Measurements from ENCODE around the gene PEF1.

Gene PEF1

DNA sequence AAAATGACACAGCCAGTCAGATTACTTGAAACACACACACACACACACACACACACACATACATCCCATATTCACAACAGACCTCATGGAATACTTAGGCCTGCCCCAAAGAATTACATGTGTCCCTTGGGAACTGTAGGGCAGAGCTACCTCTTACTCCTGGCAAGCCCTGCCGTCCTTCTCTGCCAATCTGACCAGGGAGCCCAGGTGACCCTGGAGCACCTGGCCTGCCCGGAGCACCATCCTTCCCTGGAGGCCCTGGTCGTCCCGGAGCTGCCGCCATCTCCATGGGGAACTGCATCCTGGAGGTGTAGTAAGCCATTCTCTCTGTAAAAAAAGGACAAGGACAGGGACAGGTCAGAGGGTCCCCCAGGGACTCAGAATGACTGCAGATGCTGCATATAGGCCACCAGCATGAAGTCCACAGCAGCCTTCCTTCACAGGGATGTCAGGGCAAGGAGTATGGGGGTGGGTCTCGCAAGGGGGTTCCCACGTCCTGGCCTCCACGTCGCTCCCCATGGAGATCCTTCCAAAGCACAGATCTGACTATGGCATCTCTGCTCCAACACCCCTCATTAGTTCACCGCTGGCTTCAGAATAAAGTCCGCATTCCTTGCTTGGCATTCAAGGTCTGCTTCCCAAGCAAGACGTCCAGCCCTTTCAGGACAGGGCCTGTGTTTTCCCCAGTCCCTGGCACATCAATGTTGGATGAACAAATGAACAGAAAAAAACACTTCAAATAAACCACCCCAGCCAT is 9.2 kb upstream of the PEF1 start:
- TF ChIP-seq, protein P1, sequence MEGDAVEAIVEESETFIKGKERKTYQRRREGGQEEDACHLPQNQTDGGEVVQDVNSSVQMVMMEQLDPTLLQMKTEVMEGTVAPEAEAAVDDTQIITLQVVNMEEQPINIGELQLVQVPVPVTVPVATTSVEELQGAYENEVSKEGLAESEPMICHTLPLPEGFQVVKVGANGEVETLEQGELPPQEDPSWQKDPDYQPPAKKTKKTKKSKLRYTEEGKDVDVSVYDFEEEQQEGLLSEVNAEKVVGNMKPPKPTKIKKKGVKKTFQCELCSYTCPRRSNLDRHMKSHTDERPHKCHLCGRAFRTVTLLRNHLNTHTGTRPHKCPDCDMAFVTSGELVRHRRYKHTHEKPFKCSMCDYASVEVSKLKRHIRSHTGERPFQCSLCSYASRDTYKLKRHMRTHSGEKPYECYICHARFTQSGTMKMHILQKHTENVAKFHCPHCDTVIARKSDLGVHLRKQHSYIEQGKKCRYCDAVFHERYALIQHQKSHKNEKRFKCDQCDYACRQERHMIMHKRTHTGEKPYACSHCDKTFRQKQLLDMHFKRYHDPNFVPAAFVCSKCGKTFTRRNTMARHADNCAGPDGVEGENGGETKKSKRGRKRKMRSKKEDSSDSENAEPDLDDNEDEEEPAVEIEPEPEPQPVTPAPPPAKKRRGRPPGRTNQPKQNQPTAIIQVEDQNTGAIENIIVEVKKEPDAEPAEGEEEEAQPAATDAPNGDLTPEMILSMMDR (IDR thresholded peaks at IDR 0.05; ENCODE audit: insufficient read depth, low read length, poor library complexity, severe bottlenecking) = no peak
- Histone ChIP-seq H3K4me3 (replicated peaks; ENCODE audit: low read depth, low read length) (no peak overlapping the region), H3K36me3 (ENCODE audit: control insufficient read depth, insufficient read depth, low read length) (no peaks in the 10 kb centered on the region), H3K27me3 (replicated peaks; ENCODE audit: control insufficient read depth, insufficient read depth, low read length) (no peaks in the 10 kb centered on the region)
- DNase-seq (ENCODE audit: extremely low read depth, insufficient read length) = no peak

DNA sequence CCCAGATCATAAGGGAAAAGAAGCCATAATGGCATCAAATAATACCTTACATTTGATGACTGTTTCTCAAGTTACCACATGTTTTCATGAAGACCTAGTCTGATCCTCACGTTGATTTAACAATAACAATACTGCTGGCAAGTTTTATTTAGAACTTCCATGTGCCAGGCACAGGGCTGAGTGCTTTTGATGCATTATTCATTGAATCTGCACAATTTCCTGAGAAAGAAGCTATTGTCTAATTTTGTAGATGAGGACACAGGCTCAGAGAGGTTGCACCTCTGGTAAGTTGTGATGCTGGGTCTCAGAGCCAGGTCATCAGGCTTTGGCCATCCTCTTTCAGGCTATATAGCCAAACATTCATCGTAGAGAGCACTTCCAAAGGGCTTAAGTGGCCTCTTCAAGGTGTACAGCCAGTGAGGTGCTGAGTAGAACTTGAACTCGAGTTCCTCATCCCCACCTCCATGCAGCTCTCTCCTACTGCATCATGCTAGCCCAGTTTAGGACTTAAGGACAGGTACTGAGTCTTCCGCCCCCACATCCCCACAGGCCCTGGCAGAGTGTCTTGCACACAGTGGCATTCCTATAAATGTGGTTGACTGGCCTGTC is 8.3 kb upstream of the PEF1 start:
- TF ChIP-seq, protein P1 (IDR thresholded peaks at IDR 0.05; ENCODE audit: insufficient read depth, low read length, poor library complexity, severe bottlenecking) = no peak
- no peak for DNase-seq (ENCODE audit: extremely low read depth, insufficient read length)
- H3K36me3 ChIP-seq (ENCODE audit: control insufficient read depth, insufficient read depth, low read length) = no peaks in the 10 kb centered on the region
- H3K27me3 ChIP-seq (replicated peaks; ENCODE audit: control insufficient read depth, insufficient read depth, low read length) = no peaks in the 10 kb centered on the region
- no peak overlapping the region for H3K4me3 ChIP-seq (replicated peaks; ENCODE audit: low read depth, low read length)

DNA sequence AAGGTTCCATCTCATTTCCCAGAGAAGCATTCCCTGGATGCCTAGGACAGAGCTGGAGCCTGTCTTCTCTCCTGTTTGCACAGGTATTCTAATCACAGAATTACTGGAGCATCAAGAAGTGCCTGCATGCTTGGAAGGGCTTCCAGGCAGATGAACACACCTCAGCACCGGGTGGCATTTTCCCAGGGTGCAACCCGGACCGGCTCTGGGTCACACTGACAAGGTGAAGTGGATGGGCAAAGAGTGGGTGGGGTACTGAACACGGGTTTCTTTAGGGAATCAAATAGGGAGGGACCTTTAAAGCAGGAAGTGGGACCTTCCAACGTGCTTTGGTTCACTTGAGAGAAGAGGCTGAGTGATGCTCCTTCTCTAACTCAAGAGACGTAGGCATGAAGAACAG is 7.1 kb upstream of the PEF1 start:
- TF ChIP-seq, protein P1 (IDR thresholded peaks at IDR 0.05; ENCODE audit: insufficient read depth, low read length, poor library complexity, severe bottlenecking) = no peak
- Histone ChIP-seq H3K36me3 (ENCODE audit: control insufficient read depth, insufficient read depth, low read length) (no peaks in the 10 kb centered on the region), H3K4me3 (replicated peaks; ENCODE audit: low read depth, low read length) (no peak overlapping the region), H3K27me3 (replicated peaks; ENCODE audit: control insufficient read depth, insufficient read depth, low read length) (no peaks in the 10 kb centered on the region)
- no peak for DNase-seq (ENCODE audit: extremely low read depth, insufficient read length)

DNA sequence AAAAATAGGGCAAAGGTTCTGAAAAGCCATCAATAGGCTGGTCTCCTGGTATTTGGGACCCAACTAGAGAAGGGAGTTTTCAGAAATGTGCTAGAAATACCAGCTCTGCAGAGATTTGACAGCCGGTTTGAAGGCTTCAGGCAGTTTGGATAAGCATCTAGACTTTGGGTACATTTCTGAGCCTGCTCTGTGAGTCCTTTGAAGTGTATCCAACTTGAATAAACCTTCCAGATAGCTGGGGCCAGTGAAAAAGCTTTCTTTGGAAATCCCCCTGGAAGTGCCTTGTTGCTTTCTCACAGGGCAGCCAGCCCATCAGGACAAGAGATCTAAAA is 6.4 kb upstream of the PEF1 start:
- TF ChIP-seq, protein P1 (IDR thresholded peaks at IDR 0.05; ENCODE audit: insufficient read depth, low read length, poor library complexity, severe bottlenecking) = no peak
- Histone ChIP-seq H3K4me3 (replicated peaks; ENCODE audit: low read depth, low read length) (no peak overlapping the region), H3K36me3 (ENCODE audit: control insufficient read depth, insufficient read depth, low read length) (no peaks in the 10 kb centered on the region), H3K27me3 (replicated peaks; ENCODE audit: control insufficient read depth, insufficient read depth, low read length) (no peaks in the 10 kb centered on the region)
- DNase-seq (ENCODE audit: extremely low read depth, insufficient read length) = no peak

DNA sequence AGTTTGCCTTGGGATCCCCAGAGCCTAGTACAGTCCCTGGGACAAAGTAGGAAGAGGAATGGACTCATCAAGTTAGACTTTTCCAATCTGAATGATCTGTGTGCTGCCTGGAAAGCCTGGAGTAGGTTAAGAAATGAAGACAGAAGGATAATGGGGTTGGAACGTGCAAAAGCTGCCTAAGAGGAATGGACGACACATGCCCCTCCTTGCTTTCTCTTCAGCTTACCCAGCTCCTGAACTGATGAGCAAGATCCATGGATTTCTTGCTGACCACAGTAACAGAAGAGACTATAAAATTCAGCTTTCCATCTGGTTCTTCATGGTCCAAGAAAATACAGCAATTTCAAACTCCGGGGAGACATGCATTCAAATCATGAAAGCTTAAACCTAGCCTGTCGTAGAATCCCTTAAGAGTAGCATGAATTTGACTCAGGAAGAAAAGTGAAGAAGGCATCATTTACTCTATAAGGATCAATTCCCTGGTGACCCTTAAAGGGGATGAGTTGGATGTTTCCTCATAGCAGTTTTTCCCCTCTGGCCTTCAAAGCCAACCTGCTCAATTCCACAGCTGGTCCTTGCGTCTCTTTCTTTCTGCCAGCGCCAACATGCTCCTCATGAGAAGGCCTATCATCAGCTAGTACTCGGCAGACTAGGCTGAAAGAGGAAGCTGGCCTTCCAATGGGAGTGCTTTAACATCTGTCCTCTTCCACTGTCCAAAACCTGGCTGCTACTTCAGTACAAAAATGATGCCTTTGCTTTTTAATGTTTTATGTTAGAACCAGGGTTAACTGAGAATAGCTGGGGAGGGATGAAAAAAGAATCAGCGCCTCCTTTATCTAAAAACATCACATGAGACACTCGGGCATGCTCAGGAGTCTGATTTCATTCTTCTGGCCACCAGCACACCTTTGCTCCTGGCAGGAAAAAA is 5.7 kb upstream of the PEF1 start:
- H3K27me3 ChIP-seq (replicated peaks; ENCODE audit: control insufficient read depth, insufficient read depth, low read length) = no peaks in the 10 kb centered on the region
- no peak for DNase-seq (ENCODE audit: extremely low read depth, insufficient read length)
- TF ChIP-seq, protein P1 (IDR thresholded peaks at IDR 0.05; ENCODE audit: insufficient read depth, low read length, poor library complexity, severe bottlenecking) = no peak
- H3K4me3 ChIP-seq (replicated peaks; ENCODE audit: low read depth, low read length) = no peak overlapping the region
- no peaks in the 10 kb centered on the region for H3K36me3 ChIP-seq (ENCODE audit: control insufficient read depth, insufficient read depth, low read length)

Data from GM06990 (cell line).